Inflammatory macrophage treated with lipopolysaccharide for 1 hour (primary cell): ENCODE measurements around the gene ADGRE3.
"Not testable (repeated sequence)": the region's sequence is repeated elsewhere in the genome, so short reads cannot be mapped to it uniquely, and the experiment has no call there.

ENCODE experiments used
- DNase-seq, 2 donors: peaks; one replicate each; pipeline ENCODE4 v3.0.0-alpha.2; 2020 to 2022

The ADGRE3 gene

DNA sequence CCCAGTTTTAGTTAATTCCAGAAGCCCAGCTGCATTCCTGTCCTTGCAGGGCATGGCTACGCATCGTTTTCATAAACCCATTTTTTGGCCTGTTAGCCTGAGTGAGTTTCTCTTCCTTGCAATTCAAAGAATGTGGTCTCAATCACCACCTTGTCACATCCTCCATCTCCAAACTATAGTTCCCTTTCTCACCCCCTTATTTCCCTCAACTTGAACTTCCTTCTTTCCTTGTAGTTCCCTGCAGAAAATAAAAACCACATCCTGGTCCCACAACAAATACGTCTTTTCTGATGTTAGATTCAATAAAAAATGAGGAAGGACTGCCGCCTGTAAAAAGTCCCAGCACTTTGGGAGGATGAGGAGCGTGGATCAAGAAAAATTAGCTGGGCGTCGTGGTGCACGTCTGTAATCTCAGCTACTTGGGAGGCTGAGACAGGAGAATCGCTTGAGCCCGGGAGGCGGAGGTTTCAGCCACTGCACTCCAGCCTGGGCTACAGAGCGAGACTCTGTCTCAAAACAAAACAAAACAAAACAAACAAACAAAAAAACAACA is 13.2 kb downstream of the ADGRE3 start:
- peak; percentile 83 to 89 for DNase-seq

DNA sequence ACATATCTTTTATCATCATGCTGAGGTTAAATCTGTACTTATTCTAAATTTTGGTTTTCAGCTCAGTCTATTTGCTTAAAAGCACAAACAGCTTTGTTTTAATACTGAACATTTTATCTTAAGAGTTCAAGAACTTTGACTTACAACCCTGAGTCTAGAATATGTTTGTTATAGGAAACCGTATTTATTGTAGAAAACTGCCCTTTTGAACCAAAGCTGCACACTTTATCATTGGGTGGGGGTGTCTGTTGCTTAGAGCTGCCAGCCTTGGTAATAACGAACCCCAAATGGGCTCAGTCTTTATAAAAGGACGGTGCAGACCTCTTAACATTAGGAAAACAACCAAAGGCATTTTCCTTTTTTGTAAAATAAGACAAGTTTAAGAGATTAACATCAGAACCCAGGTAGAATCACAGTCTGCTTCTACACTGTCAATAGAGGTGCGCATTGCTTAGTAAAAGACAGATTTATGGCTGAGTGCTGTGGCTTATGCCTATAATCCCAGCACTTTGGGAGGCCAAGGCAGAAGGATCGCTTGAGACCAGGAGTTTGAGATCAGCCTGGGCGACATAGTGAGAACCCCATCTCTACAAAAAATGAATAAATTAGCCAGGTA is 14.7 kb downstream of the ADGRE3 start:
- no peak for DNase-seq

DNA sequence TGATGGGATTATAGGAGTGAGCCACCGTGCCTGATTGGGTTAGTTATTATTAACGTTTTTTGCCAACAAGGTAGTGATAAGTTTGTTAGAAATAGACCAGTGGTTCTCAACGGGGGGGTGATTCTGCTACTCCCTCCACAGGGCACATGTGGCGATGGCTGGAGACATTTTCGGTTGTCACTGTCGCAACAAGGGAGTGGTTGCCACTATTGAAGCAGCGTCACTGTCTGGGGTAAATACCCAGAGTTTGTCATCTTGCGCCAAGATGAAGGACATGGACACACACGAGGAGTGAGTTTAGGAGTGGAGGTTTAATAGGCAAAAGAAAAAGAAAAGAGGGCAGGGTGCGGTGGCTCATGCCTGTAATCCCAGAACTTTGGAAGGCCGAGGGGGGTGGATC is 18.9 kb downstream of the ADGRE3 start:
- DNase-seq: peak in 1 of 2 donors; percentile 15

DNA sequence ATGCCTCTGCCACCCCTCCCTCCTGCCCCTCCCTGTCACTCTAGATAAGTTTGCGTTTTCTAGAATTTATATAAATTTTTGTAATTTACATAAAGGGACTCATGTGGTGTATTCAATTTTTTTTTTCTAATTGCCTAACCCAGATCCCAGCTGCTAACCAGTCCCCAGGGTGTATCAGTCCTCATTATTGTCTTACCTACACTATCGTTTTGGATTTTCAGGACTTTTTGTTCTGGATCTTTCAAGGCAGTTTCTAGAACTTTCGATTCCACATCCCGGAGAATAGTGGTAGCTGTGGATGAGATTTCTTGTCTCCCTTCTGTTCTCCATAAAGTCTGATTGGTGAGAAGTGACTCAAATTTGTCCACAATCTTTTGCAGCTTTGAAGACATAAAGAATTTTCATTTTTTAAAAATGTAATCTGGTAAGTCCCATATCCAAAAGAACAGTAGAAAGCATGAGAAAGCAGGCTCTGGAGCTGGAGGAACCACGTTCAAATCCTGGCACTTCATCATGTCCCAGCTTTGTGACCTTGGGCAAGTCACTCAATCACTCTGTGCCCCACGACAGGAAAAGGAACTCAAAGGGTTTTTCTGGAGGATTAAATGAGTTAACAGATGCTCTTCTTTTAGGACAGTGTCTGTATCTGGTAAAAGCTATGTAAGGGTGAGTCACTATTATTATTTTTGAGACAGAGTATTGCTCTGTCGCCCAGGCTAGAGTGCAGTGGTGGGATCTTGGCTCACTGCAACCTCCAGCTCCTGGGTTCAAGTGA is 19.7 kb downstream of the ADGRE3 start:
- peak in 1 of 2 donors; percentile 22 for DNase-seq

DNA sequence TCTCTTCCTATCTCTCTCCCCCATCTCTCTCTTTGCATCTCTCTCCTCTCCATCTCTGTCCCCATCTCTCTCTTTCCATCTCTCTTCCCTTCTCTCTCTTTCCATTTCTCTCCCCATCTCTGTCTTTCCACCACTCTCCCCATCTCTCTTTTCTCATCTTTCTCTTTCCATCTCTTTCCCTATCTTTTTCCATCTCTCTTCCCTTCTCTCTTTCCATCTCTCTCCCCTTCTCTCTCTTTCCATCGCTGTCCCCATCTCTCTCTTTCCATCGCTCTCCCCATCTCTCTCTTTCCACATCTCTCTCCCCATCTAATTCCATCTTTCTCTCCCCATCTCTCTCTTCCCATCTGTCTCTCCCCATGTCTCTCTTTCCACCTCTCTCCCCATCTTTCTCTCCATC is 24.5 kb downstream of the ADGRE3 start:
- no peak for DNase-seq

DNA sequence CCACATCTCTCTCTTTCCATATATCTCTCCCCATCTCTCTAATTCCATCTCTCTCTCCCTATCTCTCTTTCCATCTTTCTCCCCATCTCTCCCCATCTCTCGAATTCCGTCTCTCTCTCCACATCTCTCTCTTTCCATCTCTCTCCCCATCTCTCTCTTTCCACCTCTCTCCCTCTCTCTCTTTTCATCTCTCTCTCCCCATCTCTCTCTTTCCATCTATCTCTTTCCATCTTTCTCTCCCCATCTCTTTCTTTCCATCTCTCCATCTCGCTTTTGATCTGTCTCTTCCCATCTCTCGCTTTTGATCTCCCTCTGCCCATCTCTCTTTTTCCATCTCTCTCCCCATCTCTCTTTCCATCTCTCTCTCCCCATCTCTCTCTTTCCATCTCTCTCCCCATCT is 25.6 kb downstream of the ADGRE3 start:
- no peak for DNase-seq

DNA sequence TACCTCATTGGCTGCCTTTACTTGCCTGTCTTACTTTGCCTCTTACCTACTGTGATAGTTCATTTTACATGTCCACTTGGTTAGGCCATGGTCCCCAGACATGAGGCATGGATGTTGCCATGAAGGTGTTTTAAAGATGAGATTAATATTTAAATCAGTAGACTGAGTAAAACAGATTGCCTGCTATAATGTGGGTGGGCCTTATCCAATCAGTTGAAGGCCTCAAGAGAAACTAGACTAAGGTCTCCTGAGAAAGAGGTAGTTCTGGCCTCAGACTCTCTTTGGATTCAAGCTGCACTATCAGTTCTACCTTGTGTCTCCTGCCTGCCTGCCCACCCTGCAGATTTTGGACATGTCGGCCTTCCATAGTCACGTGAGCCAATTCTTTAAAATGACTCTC is 26.1 kb downstream of the ADGRE3 start:
- DNase-seq: no peak

DNA sequence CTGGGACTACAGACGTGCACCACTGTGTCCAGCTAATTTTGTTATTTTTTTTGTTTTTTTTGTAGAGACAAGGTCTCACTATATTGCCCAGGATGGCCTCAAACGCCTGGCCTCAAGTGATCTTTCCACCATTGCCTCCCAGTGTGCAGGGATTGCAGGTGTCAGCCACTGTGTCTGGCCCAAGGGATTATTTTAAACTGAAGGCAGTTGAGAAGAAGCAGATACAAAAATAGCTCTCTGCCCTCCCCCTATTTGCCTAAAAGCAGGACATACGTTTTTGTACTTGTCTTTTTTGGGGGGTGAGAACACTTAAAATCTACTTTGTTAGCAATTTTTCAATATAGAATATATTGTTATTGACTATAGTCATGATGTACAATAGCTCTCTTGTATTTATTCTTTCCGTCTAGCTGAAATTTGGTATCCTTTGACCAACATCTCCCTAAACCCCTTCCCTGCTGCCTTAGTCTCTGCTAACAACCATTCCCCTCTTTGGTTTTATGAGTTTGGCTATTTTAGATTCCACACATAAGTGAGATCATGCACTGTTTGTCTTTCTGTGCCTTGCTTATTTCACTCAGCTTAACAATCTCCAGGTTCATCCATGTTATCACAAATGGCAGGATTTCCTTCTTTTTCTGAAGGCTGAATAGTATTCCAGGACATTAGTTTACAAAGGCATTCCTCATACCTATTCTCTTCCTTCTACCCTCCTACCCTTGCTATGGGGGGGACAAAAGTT is 34.9 kb downstream of the ADGRE3 start:
- no peak for DNase-seq

DNA sequence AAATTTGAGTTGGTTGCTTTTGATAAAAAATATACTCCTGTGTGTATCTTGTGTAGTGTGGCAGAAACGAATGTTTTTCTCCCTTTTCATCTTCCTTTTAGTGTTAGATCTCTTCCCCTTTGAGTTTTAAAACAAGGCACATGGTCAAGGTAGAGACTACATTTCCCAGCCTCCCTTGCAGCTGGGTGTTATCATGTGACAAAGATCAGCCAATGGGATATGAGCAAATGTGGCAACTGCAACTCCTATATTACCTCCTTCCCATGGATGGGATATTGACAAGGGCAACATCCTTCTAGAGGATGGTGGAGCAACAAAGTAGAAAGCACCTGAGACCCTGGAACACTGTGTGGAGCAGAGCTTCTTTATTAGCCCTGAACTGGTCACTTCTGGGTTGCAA is 42.4 kb downstream of the ADGRE3 start:
- peak; percentile 44 to 65 for DNase-seq

DNA sequence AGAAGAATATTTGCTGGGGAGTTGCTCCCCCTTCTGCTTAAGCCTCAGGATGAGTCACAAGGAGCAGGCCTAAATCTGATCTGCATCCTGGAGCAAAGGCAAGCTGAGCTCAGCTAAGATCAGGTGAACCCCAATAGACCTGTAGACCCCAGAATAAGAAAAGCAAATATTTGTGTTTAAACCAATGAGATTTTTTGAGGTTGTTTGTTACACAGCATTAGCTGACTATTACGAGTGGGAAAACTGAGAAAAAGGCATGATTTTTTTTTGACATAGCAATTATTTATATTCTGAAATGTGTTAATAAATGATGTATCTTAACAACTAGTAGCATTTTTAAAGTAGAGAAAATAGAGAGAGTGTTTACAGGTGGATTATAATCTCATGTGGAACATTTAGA is 45.1 kb downstream of the ADGRE3 start:
- no peak for DNase-seq

DNA sequence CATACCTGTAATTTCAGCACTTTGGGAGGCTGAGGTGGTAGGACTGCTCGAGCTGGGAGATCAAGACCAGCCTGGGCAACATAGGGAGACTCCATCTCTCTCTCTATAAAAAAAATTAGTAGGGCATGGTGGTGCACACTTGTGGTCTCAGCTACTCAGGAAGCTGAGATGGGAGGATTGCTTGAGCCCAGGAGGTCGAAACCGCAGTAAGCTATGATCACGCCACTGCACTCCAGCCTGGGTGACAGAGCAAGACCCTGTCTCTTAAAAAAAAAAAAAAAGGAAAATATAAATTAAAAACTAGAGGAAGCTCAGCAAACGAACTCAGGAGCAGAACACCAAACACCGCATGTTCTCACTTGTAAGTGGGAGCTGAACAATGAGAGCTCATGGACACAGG is 50.2 kb downstream of the ADGRE3 start:
- not testable (repeated sequence) for DNase-seq

DNA sequence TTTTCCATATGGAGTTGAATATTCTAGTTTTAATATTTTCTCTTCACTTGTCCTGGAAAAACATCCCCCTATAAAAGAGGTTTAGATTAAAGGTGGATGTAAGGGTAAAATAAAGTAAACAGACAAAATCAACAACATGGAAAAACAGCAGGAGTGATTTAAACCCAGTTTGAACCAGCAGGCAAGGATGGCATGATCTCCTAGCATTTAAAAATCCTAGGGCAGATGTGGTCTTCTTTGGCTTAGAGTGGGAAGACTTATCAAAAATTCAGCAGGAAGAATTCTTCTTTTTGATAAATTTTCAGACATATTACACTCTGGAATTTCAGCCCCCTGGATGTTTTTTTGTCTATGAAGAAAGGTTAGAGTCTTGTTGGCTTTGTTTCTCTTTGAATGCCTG is 55.2 kb downstream of the ADGRE3 start:
- DNase-seq: no peak

DNA sequence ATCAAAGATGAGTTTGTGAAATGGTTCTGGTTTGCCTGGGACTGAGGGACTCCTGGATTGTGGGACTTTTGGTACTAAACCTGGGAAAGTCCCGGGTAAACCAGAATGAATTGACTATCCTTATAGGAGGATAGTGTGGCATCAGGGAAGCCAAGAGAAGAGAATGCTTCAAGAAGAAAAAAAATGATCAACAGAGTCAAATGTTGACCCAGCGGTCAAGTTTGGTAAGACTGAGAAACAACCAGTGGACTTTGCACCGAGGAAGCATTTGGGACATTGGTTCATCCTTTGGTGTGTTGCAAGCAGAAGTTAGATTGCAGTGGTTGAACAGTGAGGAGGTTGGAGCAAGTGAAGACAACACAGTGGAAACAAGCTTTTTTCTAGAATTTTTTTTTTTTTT is 58.2 kb downstream of the ADGRE3 start:
- peak; percentile 84 to 97 for DNase-seq

DNA sequence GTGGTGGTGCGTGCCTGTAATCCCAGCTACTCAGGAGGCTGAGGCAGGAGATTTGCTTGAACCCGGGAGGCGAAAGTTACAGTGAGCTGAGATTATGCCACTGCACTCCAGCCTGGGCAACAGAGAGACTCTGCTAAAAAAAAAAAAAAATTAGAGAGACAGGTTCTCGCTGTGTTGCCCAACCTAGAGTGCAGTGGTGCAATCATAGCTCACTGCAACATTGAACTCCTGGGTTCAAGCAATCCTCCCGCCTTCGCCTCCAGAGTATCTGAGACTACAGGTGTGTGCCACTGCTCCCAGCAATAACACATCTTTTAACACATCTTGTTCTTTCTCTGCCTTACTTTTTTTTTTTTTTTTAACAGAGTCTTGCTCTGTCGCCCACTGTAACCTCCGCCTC is 59.0 kb downstream of the ADGRE3 start:
- DNase-seq: no peak

DNA sequence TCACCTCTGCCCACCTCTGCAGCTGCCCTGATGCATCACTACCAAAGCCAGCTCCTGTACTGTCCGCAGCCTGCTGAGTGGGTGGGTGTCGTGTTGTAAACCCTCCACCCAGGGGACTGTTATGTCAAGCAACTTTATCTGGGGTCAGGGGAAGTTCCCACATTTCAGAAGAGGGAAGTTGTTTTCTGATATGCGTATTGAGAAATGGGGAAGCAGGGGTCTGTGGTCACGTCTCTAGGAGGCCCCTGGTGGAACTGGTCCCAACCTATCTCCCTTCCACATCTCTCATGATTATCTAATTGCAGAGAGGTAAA is 60.6 kb downstream of the ADGRE3 start:
- peak; percentile 95 to 96 for DNase-seq

DNA sequence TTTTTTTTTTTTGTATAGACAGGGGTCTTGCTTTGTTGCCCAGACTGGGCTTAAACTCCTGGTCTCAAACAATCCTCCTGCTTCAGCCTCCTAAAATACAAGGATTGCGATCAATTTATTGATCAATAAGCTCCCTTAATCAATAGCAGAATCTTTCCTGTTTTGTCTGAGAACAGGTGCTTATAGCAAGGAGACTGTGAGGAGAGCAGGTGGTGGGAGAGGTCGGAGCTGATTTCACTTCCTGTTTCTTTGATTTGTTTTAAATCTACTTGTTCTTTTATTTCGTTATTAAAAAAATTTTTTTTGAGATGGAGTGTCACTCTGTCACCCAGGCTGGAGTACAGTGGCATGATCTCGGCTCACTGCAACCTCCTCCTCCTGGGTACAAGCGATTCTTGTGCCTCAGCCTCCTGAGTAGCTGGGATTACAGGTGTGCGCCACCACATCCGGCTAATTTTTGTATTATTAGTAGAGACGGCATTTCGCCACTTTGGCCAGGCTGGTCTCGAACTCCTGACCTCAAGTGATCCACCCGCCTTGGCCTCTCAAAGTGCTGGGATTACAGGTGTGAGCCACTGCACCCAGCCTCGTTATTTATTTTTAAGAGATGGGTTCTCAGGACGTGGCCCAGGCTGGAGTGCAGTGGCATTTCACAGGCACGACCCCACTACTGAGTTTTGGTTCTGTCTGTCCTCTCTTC is 61.1 kb downstream of the ADGRE3 start:
- DNase-seq: not testable (repeated sequence)

DNA sequence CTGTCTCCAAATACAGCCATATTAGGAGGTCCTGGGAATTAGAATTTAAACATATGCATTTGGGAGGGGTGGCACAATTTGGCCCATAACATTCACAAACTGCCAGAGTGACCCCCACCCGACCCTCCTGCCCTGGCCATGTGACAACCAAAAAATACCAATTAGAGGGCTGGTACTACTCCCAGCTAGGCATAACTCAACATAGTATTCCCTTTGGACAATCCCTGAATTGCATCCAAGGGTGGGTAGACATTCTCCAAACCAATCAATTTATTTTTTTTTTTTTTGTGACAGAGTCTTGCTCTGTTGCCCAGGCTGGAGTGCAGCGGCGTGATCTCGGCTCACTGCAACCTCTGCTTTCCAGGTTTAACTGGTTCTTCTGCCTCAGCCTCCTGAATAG is 62.0 kb downstream of the ADGRE3 start:
- no peak for DNase-seq

DNA sequence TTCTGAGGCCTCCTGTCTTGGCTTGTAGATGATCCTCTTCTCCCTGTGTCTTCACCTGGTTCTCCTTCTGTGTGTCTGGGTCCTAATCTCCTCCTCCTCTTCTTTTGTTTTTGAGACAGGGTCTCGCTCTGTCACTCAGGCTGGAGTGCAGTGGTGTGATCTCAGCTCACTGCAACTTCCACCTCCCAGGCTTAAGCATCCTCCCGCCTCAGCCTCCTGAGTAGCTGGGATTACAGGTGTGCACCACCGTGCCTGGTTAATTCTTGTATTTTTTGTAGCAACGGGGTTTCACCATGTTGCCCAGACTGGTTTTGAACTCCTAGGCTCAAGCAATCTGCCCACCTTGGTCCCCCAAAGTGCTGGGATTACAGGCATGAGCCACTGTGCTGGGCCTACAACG is 62.4 kb downstream of the ADGRE3 start:
- not testable (repeated sequence) for DNase-seq

DNA sequence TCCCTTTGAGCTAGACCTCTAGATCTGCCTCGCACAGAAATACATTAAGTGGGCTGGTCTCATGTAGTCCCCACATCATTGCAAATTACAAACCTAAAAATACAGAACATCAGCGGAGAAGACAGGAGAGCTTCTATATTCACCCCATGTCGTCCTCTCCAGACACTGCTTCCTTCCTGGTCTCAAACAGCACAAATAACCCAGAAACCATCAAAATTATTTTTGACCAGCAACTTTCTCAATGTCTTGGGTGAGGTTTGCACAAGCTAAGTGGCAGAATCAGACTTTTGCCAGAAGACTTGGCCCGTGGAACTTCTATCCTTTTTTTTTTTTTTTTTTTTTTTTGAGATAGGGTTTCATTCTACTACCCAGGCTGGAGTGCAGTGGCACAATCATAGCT is 63.6 kb downstream of the ADGRE3 start:
- DNase-seq: no peak

DNA sequence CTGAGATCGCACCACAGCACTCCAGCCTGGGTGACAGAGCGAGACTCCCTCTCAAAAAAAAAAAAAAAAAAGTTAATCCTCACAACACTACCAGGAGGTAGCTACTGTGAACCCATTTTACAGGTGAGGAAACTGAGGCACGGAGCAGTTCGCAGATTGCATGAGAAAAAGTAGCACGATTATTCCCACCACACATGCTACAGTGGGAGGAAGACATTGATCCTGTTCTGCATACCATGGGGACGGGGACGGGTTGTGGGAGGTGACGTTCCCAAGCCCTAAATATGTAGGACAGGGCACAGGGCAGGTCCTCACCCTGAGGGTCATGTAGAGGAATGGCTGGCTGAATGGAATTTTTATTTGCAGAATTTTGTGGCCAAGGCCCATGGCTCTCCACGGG is 68.0 kb downstream of the ADGRE3 start:
- DNase-seq: no peak

DNA sequence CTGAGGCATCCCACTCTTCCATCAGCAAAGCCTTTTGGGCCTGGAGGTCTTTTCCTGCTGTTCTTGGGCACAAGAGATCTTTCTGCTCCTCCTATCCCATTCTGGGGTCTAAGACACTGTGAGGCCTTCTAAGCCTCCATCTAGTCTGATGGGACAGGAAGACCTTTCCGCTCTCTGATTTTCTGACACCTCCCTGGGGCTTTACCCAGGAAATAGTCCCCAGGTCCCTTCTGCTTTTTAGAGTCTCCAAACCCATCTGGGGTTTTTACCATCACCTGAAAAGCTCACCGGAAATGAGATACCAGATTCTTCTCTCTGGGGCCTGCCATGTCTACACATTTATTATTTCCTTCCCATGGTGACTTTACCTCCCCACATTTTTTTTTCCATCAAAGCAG is 70.7 kb downstream of the ADGRE3 start:
- DNase-seq: no peak

DNA sequence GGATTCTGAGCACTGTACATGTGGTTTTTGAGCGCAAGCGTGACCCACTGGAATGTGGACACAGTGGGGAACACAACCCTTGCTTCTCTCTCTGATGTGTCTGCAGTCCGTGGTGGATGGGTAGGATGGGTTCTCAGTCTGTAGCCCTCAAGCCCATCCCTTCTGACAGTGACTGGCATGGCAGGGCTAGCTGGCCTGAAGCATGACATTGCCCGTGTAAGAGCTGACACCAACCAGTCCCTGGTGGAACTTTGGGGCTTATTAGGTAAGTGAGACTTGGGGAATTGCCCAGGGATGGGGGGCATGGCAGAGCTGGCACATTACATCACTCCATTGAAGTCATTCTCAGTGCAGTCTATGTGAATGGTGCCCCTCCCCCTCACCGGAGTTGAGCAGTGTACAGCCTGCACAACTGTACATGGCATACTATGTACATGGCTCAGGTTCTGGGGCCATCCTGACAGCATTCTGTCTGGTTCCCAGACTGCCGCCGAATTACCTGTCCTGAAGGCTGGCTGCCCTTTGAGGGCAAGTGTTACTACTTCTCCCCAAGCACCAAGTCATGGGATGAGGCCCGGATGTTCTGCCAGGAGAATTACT is 75.0 kb downstream of the ADGRE3 start:
- DNase-seq: no peak

DNA sequence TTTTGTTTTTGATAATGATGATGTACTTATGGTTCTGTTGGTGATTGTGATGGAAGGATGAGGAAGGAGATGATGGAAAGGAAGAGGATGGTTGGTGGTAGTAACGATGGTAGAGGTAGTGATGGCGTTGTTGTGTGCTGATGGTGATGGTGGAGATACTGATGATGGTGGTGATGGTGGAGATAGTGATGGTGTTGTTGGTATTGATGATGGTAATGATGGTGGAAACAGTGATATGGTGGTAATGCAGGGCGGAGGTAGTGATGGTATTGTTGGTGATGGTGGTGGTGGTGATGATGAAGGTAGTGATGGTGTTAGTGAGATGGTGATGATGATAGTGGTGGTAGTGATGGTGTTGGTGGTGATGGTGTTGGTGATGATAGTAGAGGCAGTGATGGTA is 79.1 kb downstream of the ADGRE3 start:
- no peak for DNase-seq
